ENCODE results near the gene EVI5. TPM values are rescaled to one million over a fixed set of nuclear protein-coding genes. Genes with fewer than 3 reads are reported as not detected.

The EVI5 gene
- total and polyA plus RNA-seq, 2 donors (not counting 1 experiment from before 2014, with no cell fraction given): 1.5 to 36.3 TPM

- Histone ChIP-seq H3K4me3 (ENCODE audit: control extremely low read depth in 1 of 5, extremely low read depth in 1 of 5, insufficient read depth in 1 of 5, low read depth in 2 of 5, low read length in 4 of 5) (no peak overlapping the region), H3K79me2 (ENCODE audit: control insufficient read depth, insufficient read depth, low read length) (no peaks in the 10 kb centered on the region), H2AFZ (ENCODE audit: insufficient read depth, low read depth, low read length, poor library complexity, severe bottlenecking) (no peak overlapping the region), H3K27ac (ENCODE audit: low read length in 2 of 2) (no peak overlapping the region), H3K36me3 (replicated peaks in 1 of 2; ENCODE audit: control extremely low read depth in 1 of 2, control insufficient read depth in 1 of 2, extremely low read depth in 1 of 2, insufficient read depth in 2 of 2, low read length in 1 of 2) (no peaks in the 10 kb centered on the region), H4K20me1 (ENCODE audit: control insufficient read depth, insufficient read depth, low read length, poor library complexity, severe bottlenecking) (no peaks in the 10 kb centered on the region), H3K4me1 (ENCODE audit: control insufficient read depth in 2 of 2, insufficient read depth in 2 of 2, low read length in 2 of 2) (no peaks in the 10 kb centered on the region), H3K4me2 (replicated peaks; ENCODE audit: low read depth, low read length, poor library complexity, severe bottlenecking) (no peak overlapping the region), H3K9me3 (ENCODE audit: control extremely low read depth in 1 of 3, control insufficient read depth in 2 of 3, insufficient read depth in 1 of 3, low read length in 2 of 3) (no peaks in the 10 kb centered on the region), H3K9ac (ENCODE audit: low read length) (no peak overlapping the region), H3K27me3 (replicated peaks in 1 of 4; ENCODE audit: control extremely low read depth in 1 of 4, control insufficient read depth in 3 of 4, insufficient read depth in 4 of 4, low read length in 3 of 4) (peaks cover 0 to 2% (median 0%) of the 10 kb centered on the region in 4 experiments)
- ChIA-PET POLR2A (no interaction called here), CTCF (interaction anchor here (3.6 kb wide), 1 partner anchor 47 kb away, joined by 11 read pairs; no protein-coding TSS in a partner anchor)
- Mint-ChIP-seq H3K27me3 (peaks cover 5% of the 10 kb centered on the region), H3K4me1 (no peaks in the 10 kb centered on the region), H3K4me3 (no peak overlapping the region), H3K27ac (no peak overlapping the region), H3K9me3 (ENCODE audit: insufficient read depth) (no peaks in the 10 kb centered on the region)
- DNase-seq (no peak), ATAC-seq (ENCODE audit: low read depth) (no peak)
- no CpG with 5 or more reads among the region's 4 CpGs for WGBS (ENCODE audit: insufficient coverage)
- TF ChIP-seq, protein P1, sequence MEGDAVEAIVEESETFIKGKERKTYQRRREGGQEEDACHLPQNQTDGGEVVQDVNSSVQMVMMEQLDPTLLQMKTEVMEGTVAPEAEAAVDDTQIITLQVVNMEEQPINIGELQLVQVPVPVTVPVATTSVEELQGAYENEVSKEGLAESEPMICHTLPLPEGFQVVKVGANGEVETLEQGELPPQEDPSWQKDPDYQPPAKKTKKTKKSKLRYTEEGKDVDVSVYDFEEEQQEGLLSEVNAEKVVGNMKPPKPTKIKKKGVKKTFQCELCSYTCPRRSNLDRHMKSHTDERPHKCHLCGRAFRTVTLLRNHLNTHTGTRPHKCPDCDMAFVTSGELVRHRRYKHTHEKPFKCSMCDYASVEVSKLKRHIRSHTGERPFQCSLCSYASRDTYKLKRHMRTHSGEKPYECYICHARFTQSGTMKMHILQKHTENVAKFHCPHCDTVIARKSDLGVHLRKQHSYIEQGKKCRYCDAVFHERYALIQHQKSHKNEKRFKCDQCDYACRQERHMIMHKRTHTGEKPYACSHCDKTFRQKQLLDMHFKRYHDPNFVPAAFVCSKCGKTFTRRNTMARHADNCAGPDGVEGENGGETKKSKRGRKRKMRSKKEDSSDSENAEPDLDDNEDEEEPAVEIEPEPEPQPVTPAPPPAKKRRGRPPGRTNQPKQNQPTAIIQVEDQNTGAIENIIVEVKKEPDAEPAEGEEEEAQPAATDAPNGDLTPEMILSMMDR (IDR thresholded peaks at IDR 0.05): no peak
- no peak for TF ChIP-seq EZH2 (IDR thresholded peaks at IDR 0.05; ENCODE audit: borderline replicate concordance, insufficient read depth, low read depth, low read length, poor library complexity, severe bottlenecking)
- intact Hi-C loops (cut with micrococcal nuclease): no loop called here
Measured at GRCh38 chr1:92795166-92795565, 10.3 kb upstream of the EVI5 start.

- Mint-ChIP-seq H3K4me1 (no peaks in the 10 kb centered on the region), H3K4me3 (no peak overlapping the region), H3K9me3 (ENCODE audit: insufficient read depth) (no peaks in the 10 kb centered on the region), H3K27me3 (peaks cover 5% of the 10 kb centered on the region), H3K27ac (no peak overlapping the region)
- no peaks in the 10 kb centered on the region for H3K79me2 ChIP-seq (ENCODE audit: control insufficient read depth, insufficient read depth, low read length)
- ChIA-PET CTCF (interaction anchor here (3.6 kb wide), 1 partner anchor 44 kb away, joined by 11 read pairs; no protein-coding TSS in a partner anchor), POLR2A (no interaction called here)
- DNase-seq (no peak), ATAC-seq (ENCODE audit: low read depth) (no peak)
- H3K4me3 ChIP-seq (ENCODE audit: control extremely low read depth in 1 of 5, extremely low read depth in 1 of 5, insufficient read depth in 1 of 5, low read depth in 2 of 5, low read length in 4 of 5): no peak overlapping the region
- intact Hi-C loops (cut with micrococcal nuclease): no loop called here
- H3K4me2 ChIP-seq (replicated peaks; ENCODE audit: low read depth, low read length, poor library complexity, severe bottlenecking): no peak overlapping the region
- H4K20me1 ChIP-seq (ENCODE audit: control insufficient read depth, insufficient read depth, low read length, poor library complexity, severe bottlenecking): no peaks in the 10 kb centered on the region
- H3K27me3 ChIP-seq (replicated peaks in 1 of 4; ENCODE audit: control extremely low read depth in 1 of 4, control insufficient read depth in 3 of 4, insufficient read depth in 4 of 4, low read length in 3 of 4): peaks cover 0 to 2% (median 0%) of the 10 kb centered on the region in 4 experiments
- H3K9ac ChIP-seq (ENCODE audit: low read length): no peak overlapping the region
- no peaks in the 10 kb centered on the region for H3K9me3 ChIP-seq (ENCODE audit: control extremely low read depth in 1 of 3, control insufficient read depth in 2 of 3, insufficient read depth in 1 of 3, low read length in 2 of 3)
- no peak overlapping the region for H2AFZ ChIP-seq (ENCODE audit: insufficient read depth, low read depth, low read length, poor library complexity, severe bottlenecking)
- H3K4me1 ChIP-seq (ENCODE audit: control insufficient read depth in 2 of 2, insufficient read depth in 2 of 2, low read length in 2 of 2): no peaks in the 10 kb centered on the region
- no peak overlapping the region for H3K27ac ChIP-seq (ENCODE audit: low read length in 2 of 2)
- no peaks in the 10 kb centered on the region for H3K36me3 ChIP-seq (replicated peaks in 1 of 2; ENCODE audit: control extremely low read depth in 1 of 2, control insufficient read depth in 1 of 2, extremely low read depth in 1 of 2, insufficient read depth in 2 of 2, low read length in 1 of 2)
- WGBS (ENCODE audit: insufficient coverage): no CpG with 5 or more reads among the region's 3 CpGs
- no peak for TF ChIP-seq EZH2 (IDR thresholded peaks at IDR 0.05; ENCODE audit: borderline replicate concordance, insufficient read depth, low read depth, low read length, poor library complexity, severe bottlenecking)
- TF ChIP-seq, protein P1 (IDR thresholded peaks at IDR 0.05): no peak
Measured at GRCh38 chr1:92792340-92792782, 7.5 kb upstream of the EVI5 start.

Data from B cell (primary cell).